Glutamatergic neuron (in vitro differentiated cells): ENCODE measurements around the gene SEMA4D. TPM values are rescaled to one million over a fixed set of nuclear protein-coding genes. Genes with fewer than 3 reads are reported as not detected.

ENCODE experiments used
- DNase-seq: peaks from one replicate; pipeline ENCODE4 v3.0.0; 2022
- H3K27ac Mint-ChIP-seq: one replicate; pipeline ENCODE4 v1.8.0; 2020; ENCODE audit warnings: mild to moderate bottlenecking, mixed read lengths, inconsistent platforms; ENCODE audit not compliant: unreplicated experiment
- H3K27me3 Mint-ChIP-seq: one replicate; pipeline ENCODE4 v1.8.0; 2020; ENCODE audit warnings: mild to moderate bottlenecking, moderate library complexity, mixed read lengths, inconsistent platforms; ENCODE audit not compliant: unreplicated experiment
- H3K36me3 Mint-ChIP-seq: one replicate; pipeline ENCODE4 v1.8.0; 2020; ENCODE audit warnings: mild to moderate bottlenecking, mixed read lengths, inconsistent platforms; ENCODE audit not compliant: unreplicated experiment
- H3K4me1 Mint-ChIP-seq: one replicate; pipeline ENCODE4 v1.8.0; 2020; ENCODE audit warnings: mild to moderate bottlenecking, low read depth, mixed read lengths, inconsistent platforms; ENCODE audit not compliant: unreplicated experiment
- H3K4me3 Mint-ChIP-seq: one replicate; pipeline ENCODE4 v1.8.0; 2020; ENCODE audit warnings: mild to moderate bottlenecking, mixed read lengths, inconsistent platforms; ENCODE audit not compliant: unreplicated experiment
- H3K9me3 Mint-ChIP-seq: one replicate; pipeline ENCODE4 v1.8.0; 2020; ENCODE audit warnings: mild to moderate bottlenecking, moderate library complexity, mixed read lengths, inconsistent platforms; ENCODE audit not compliant: unreplicated experiment
- CTCF ChIP-seq: fragments of 200-600 bp; sonication (generic); IDR thresholded peaks from one replicate; pipeline ENCODE4 v1.5.0; 2021; ENCODE audit not compliant: partially characterized antibody, unreplicated experiment
- total RNA-seq: library from RNA; stranded (reverse); fragmentation: NEBNext Ultra II Directional; extraction: Animal tissue kit (Norgen Biotek cat#: 25700); gene quantifications from one replicate; pipeline ENCODE4 v1.2.1, GENCODE V29; 2021; ENCODE audit not compliant: unreplicated experiment

SEMA4D gene
- total RNA-seq, 1 donor from 2014 or later: 192 TPM

- Mint-ChIP-seq H3K4me1 (peaks cover 12% of the 10 kb centered on the region), H3K4me3 (no peak overlapping the region), H3K27ac (no peak overlapping the region), H3K9me3 (peaks cover 4% of the 10 kb centered on the region), H3K36me3 (no peaks in the 10 kb centered on the region), H3K27me3 (peaks cover 3% of the 10 kb centered on the region)
- no peak for TF ChIP-seq CTCF
- no peak for DNase-seq
Observed at GRCh38 chr9:89533411-89534095, 35.6 kb upstream of the SEMA4D start.

GRCh38 chr9:89532944-89533343 lies 35.0 kb upstream of the SEMA4D start:
- no peak for TF ChIP-seq CTCF
- H3K27ac Mint-ChIP-seq: no peak overlapping the region
- no peak for DNase-seq

GRCh38 chr9:89532478-89532877 lies 34.6 kb upstream of the SEMA4D start:
- Mint-ChIP-seq H3K27ac (no peak overlapping the region), H3K36me3 (no peaks in the 10 kb centered on the region), H3K4me1 (peaks cover 14% of the 10 kb centered on the region), H3K4me3 (no peak overlapping the region), H3K9me3 (peaks cover 4% of the 10 kb centered on the region), H3K27me3 (peaks cover 6% of the 10 kb centered on the region)
- TF ChIP-seq CTCF: no peak
- DNase-seq: no peak

More at GRCh38 chr9:89532944-89533343, 35.0 kb upstream of the SEMA4D start:
- H3K9me3 Mint-ChIP-seq: peaks cover 4% of the 10 kb centered on the region
- no peak overlapping the region for H3K4me3 Mint-ChIP-seq
- H3K27me3 Mint-ChIP-seq: peaks cover 6% of the 10 kb centered on the region
- no peaks in the 10 kb centered on the region for H3K36me3 Mint-ChIP-seq
- H3K4me1 Mint-ChIP-seq: peaks cover 14% of the 10 kb centered on the region

GRCh38 chr9:89531766-89532165 lies 33.9 kb upstream of the SEMA4D start:
- Mint-ChIP-seq H3K4me1 (peaks cover 14% of the 10 kb centered on the region), H3K27ac (no peak overlapping the region), H3K36me3 (no peaks in the 10 kb centered on the region), H3K27me3 (peaks cover 6% of the 10 kb centered on the region), H3K4me3 (no peak overlapping the region), H3K9me3 (peaks cover 4% of the 10 kb centered on the region)
- no peak for DNase-seq
- TF ChIP-seq CTCF: no peak

- H3K9me3 Mint-ChIP-seq: peaks cover 4% of the 10 kb centered on the region
- no peaks in the 10 kb centered on the region for H3K36me3 Mint-ChIP-seq
- peaks cover 21% of the 10 kb centered on the region for H3K4me1 Mint-ChIP-seq
- no peak overlapping the region for H3K4me3 Mint-ChIP-seq
- TF ChIP-seq CTCF: no peak
- peaks cover 6% of the 10 kb centered on the region for H3K27me3 Mint-ChIP-seq
- no peak overlapping the region for H3K27ac Mint-ChIP-seq
- no peak for DNase-seq
Observed at GRCh38 chr9:89530726-89531125, 32.8 kb upstream of the SEMA4D start.
